ENCODE measurements around the gene C1orf35. TPM values are rescaled to one million over a fixed set of nuclear protein-coding genes. Genes with fewer than 3 reads are reported as not detected.

C1orf35 gene
- total RNA-seq, 4 donors from 2014 or later = 8.5 to 21.3 (median 18.1) TPM

DNA sequence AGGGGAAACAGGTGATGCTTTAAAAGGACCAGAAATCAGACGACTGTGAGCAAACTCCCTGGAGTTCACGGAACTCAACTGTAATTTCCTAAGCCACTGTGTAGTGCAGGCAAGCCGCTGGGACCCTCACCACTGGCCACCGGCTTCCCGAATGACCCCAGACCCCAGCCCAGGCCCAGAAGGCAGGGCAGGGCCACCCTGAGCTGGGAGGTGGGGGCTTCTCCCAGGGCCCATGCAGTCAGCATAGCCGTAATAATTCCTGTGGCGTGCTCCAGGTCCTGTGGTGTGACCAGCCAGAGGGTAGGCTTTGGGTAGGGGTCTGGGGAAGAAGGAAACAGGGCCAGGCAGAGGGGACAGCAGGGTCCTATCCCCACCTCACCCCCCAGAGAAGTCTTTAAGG is 24.1 kb downstream of the C1orf35 start:
- Histone ChIP-seq H3K9me3 (no peaks in the 10 kb centered on the region), H3K27me3 (no peaks in the 10 kb centered on the region), H3K36me3 (no peaks in the 10 kb centered on the region), H3K4me1 (peaks cover 8 to 26% (median 24%) of the 10 kb centered on the region in 3 donors), H3K27ac (no peak overlapping the region), H3K4me3 (no peak overlapping the region)
- TF ChIP-seq POLR2A (IDR thresholded peaks at IDR 0.05) (no peak), CTCF (IDR thresholded peaks at IDR 0.05) (no peak)
- WGBS, 2 donors = 90 to 91% methylated on average over 3 to 5 of the region's 7 CpGs
- DNase-seq = no peak
- intact Hi-C loops (cut with DNase I) = no loop called here

GRCh38 chr1:228077565-228078330 is 25.4 kb downstream of the C1orf35 start:
- Histone ChIP-seq H3K36me3 (no peaks in the 10 kb centered on the region), H3K4me1 (peaks cover 7 to 19% (median 16%) of the 10 kb centered on the region in 3 donors), H3K4me3 (no peak overlapping the region), H3K27ac (no peak overlapping the region), H3K27me3 (peaks cover 0 to 3% (median 0%) of the 10 kb centered on the region in 4 donors), H3K9me3 (no peaks in the 10 kb centered on the region)
- DNase-seq = no peak
- TF ChIP-seq POLR2A (IDR thresholded peaks at IDR 0.05) (no peak), CTCF (IDR thresholded peaks at IDR 0.05) (no peak)
- 61 to 65% methylated on average over 4 to 6 of the region's 10 CpGs for WGBS, 2 donors
- intact Hi-C loops (cut with DNase I) = no loop called here

DNA sequence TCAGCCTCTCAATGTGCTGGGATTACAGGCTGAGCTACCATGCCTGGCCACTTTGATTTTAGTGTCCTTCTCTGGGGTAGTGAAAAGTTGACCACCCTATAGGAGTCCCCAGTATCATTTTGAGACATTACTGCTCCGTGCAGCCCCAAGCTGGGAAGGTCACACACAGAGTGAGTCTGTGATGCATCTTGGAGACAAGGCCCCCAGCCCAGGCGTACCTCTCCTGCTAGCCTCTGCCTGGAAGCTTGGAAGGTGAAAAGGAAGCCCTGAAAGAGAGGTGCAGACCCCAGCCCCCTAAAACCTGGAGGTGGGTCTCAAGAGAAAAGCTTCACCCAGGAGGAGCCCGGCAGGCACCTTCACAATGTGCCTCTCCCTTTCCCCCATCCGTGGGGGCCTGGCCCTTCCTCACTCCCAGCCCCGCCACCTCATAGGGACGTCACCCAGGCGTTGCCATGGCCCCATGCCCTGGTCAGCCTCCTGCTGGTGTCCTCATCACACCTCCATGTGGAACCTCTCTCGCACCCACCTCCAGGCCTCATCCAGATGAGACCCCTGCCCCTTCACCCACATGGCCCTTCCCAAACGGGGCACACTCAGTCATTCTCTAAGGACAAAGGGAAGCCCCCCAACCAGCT is 26.2 kb downstream of the C1orf35 start:
- no peak for TF ChIP-seq POLR2A (IDR thresholded peaks at IDR 0.05)
- no peak for TF ChIP-seq CTCF (IDR thresholded peaks at IDR 0.05)
- DNase-seq = no peak
- Histone ChIP-seq H3K27ac (no peak overlapping the region), H3K27me3 (peaks cover 0 to 11% (median 0%) of the 10 kb centered on the region in 4 donors), H3K4me3 (no peak overlapping the region), H3K9me3 (no peaks in the 10 kb centered on the region), H3K36me3 (no peaks in the 10 kb centered on the region), H3K4me1 (peaks cover 7 to 17% (median 16%) of the 10 kb centered on the region in 3 donors)
- WGBS, 2 donors = 76 to 78% methylated on average over 8 of the region's 9 CpGs
- intact Hi-C loops (cut with DNase I) = no loop called here

DNA sequence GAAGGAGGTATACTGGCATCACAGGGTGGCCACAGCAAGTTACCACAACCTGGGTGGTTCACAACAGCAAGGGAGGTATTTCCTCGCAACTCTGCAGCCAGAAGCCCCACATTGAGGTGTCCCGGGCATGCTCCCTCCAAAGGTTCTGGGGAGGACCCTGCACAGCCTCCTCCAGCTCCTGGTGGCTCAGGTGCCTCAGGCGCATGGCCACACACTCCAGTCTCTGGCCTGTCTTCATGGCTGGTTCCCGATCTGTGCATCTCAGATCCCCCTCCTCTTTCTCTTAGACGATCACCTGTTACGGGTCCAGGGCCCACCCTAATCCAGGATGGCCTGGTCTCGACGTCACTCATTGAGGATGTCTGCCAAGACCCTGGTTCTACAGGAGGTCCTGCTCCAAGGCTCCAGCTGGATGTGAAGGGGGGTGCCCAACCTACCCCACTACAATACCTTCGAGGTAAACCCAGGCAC is 27.3 kb downstream of the C1orf35 start:
- no peak for DNase-seq
- H3K27ac ChIP-seq = no peak overlapping the region
- H3K4me3 ChIP-seq = no peak overlapping the region
- no peaks in the 10 kb centered on the region for H3K36me3 ChIP-seq
- no peak for TF ChIP-seq CTCF (IDR thresholded peaks at IDR 0.05)
- no peak for TF ChIP-seq POLR2A (IDR thresholded peaks at IDR 0.05)
- intact Hi-C loops (cut with DNase I) = no loop called here
- WGBS, 2 donors = 78 to 100% methylated on average over 3 to 6 of the region's 9 CpGs
- peaks cover 0 to 22% (median 0%) of the 10 kb centered on the region in 4 donors for H3K27me3 ChIP-seq
- peaks cover 0 to 7% (median 6%) of the 10 kb centered on the region in 3 donors for H3K4me1 ChIP-seq
- no peaks in the 10 kb centered on the region for H3K9me3 ChIP-seq
